ENCODE data around the gene ZPR1.

Gene ZPR1

DNA sequence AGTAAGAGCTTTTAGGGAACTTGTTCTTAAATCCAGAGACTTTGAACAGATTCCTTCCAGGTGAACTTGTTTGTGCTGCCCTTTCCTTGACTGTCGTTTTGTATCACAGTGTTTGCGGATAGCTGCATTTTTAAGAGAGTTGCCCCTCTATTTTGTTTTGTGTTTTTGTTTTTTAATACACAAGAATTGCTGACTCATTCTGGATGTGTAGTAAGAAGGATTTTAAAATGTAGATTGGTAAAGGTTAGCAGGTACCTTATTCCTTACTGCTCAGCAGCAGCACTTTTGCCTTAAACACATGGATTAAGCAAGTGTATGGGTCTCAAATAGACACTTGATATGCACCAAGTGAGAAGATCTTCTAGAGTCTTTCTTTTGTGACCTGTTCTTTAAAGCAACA is 12.8 kb upstream of the ZPR1 start:
- DNase-seq (ENCODE audit: low spot score): no peak
- in situ Hi-C loops (cut with MboI; ENCODE audit: low pct_unique_long_range_greater_than_20kb, low sequenced_read_pairs, unreplicated experiment): no loop called here
- TF ChIP-seq, protein P1, sequence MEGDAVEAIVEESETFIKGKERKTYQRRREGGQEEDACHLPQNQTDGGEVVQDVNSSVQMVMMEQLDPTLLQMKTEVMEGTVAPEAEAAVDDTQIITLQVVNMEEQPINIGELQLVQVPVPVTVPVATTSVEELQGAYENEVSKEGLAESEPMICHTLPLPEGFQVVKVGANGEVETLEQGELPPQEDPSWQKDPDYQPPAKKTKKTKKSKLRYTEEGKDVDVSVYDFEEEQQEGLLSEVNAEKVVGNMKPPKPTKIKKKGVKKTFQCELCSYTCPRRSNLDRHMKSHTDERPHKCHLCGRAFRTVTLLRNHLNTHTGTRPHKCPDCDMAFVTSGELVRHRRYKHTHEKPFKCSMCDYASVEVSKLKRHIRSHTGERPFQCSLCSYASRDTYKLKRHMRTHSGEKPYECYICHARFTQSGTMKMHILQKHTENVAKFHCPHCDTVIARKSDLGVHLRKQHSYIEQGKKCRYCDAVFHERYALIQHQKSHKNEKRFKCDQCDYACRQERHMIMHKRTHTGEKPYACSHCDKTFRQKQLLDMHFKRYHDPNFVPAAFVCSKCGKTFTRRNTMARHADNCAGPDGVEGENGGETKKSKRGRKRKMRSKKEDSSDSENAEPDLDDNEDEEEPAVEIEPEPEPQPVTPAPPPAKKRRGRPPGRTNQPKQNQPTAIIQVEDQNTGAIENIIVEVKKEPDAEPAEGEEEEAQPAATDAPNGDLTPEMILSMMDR (IDR thresholded peaks at IDR 0.05; ENCODE audit: extremely low read depth, insufficient read depth, missing control alignments): no peak

DNA sequence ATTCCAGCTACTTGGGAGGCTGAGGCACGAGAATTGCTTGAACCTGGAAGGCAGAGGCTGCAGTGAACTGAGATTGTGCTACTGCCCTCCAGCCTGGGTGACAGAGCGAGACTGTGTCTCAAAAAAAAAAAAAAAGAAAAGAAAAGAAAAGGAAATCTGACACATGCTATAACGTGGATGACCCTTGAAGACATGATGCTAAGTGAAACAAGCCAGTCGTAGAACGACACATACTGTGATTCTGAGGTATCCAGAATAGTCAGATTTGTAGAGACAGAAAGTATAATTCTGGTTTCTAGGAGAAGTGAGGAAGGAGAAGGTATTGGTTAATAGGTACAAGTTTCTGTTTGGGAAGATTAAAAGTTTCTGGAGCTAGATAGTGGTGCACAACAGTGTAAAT is 10.5 kb upstream of the ZPR1 start:
- in situ Hi-C loops (cut with MboI; ENCODE audit: low pct_unique_long_range_greater_than_20kb, low sequenced_read_pairs, unreplicated experiment): loop anchor here (25.0 kb wide), 1 partner anchor 314 kb away; no protein-coding TSS in a partner anchor
- TF ChIP-seq, protein P1 (IDR thresholded peaks at IDR 0.05; ENCODE audit: extremely low read depth, insufficient read depth, missing control alignments): no peak

DNA sequence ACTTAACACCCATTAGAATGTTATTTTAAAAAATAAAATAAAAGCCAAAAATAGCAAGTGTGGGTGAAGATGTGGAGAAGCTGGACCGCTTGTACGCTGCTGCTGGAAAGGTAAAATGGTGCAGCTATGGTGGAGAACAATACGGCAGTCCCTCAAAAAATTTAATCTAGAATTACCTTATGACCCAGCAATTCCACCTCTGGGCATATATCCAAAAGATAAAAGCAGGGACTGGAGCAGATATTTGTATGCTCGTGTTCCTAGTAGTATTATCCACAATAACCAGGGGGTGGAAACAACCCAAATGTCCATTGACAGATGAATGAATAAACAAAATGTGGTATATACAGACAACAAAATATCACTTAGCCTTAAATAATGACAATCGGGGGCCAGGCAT is 10.0 kb upstream of the ZPR1 start:
- in situ Hi-C loops (cut with MboI; ENCODE audit: low pct_unique_long_range_greater_than_20kb, low sequenced_read_pairs, unreplicated experiment): loop anchor here (25.0 kb wide), 1 partner anchor 314 kb away; no protein-coding TSS in a partner anchor
- TF ChIP-seq, protein P1 (IDR thresholded peaks at IDR 0.05; ENCODE audit: extremely low read depth, insufficient read depth, missing control alignments): no peak

More for the DNA sequence above, 10.5 kb upstream of the ZPR1 start:
- no peak for DNase-seq (ENCODE audit: low spot score)

DNA sequence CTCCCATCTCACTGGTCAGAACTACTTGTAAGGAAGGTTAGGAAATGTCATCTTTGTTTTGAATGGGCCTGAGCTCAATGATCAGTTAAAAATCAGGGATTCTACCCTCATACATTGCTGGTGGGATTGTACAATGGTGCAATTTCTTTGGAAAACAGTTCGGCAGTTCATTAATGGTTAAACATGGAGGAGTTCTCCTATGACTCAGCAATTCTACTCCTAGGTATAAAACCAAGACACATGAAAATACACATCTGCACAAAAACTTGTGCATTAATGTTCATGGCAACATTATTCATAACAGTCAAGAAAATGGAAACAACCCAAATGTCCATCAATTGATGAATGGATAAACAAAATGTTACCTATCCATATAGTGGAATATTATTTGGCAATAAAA is 8.7 kb upstream of the ZPR1 start:
- TF ChIP-seq, protein P1 (IDR thresholded peaks at IDR 0.05; ENCODE audit: extremely low read depth, insufficient read depth, missing control alignments): no peak
- DNase-seq (ENCODE audit: low spot score): no peak
- in situ Hi-C loops (cut with MboI; ENCODE audit: low pct_unique_long_range_greater_than_20kb, low sequenced_read_pairs, unreplicated experiment): loop anchor here (25.0 kb wide), 1 partner anchor 316 kb away; no protein-coding TSS in a partner anchor

More for the DNA sequence above, 10.0 kb upstream of the ZPR1 start:
- no peak for DNase-seq (ENCODE audit: low spot score)

DNA sequence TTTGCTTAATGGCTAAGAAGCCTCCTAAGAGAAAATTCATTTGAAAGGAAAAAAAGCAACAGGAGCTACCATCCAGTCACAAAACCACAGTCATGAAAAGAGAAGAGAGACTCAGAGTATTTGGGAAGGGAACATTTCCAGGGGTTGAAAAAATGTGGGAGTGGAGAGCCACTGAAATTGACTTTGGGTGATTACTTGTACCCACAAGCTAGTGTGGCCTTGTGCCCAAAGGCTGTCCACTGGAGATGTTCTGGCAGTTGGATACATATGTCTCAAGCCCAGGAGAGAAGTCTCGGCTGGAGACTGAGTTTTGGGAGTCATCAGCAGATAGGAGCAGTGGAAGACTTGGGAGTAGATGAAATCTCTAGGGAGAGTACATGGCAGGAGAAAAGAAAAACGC is 7.0 kb upstream of the ZPR1 start:
- TF ChIP-seq, protein P1 (IDR thresholded peaks at IDR 0.05; ENCODE audit: extremely low read depth, insufficient read depth, missing control alignments): no peak
- in situ Hi-C loops (cut with MboI; ENCODE audit: low pct_unique_long_range_greater_than_20kb, low sequenced_read_pairs, unreplicated experiment): loop anchor here (25.0 kb wide), 1 partner anchor 317 kb away; no protein-coding TSS in a partner anchor
- DNase-seq (ENCODE audit: low spot score): no peak

GRCh38 chr11:116793772-116794097 is 5.9 kb upstream of the ZPR1 start:
- DNase-seq (ENCODE audit: low spot score): no peak
- in situ Hi-C loops (cut with MboI; ENCODE audit: low pct_unique_long_range_greater_than_20kb, low sequenced_read_pairs, unreplicated experiment): loop anchor here (25.0 kb wide), 1 partner anchor 319 kb away; no protein-coding TSS in a partner anchor
- TF ChIP-seq, protein P1 (IDR thresholded peaks at IDR 0.05; ENCODE audit: extremely low read depth, insufficient read depth, missing control alignments): no peak

Data from GM13977 (cell line).